ENCODE measurements around the gene GLB1L2.
A peak's percentile ranks its signal among the peaks of the same experiment; 100 is the strongest.

GLB1L2 gene

GRCh38 chr11:134406264-134407185 is 74.7 kb downstream of the GLB1L2 start:
- DNase-seq (ENCODE audit: low read depth), result no peak

- no peak for DNase-seq (ENCODE audit: low read depth)
These were observed 75.6 kb downstream of the GLB1L2 start for GRCh38 chr11:134407321-134407828.

- DNase-seq (ENCODE audit: low read depth), result no peak
These were observed 76.1 kb downstream of the GLB1L2 start for GRCh38 chr11:134407923-134408322.

GRCh38 chr11:134409552-134410429 is 78.0 kb downstream of the GLB1L2 start:
- DNase-seq (ENCODE audit: low read depth), result no peak

- DNase-seq (ENCODE audit: low read depth), result no peak
These were observed 79.0 kb downstream of the GLB1L2 start for GRCh38 chr11:134410766-134411165.

GRCh38 chr11:134412203-134413042 is 80.6 kb downstream of the GLB1L2 start, which contains the start of gene B3GAT1:
Gene B3GAT1, minus strand, starts transcription at chr11:134412242. Its CDS starts 24,583 bp downstream, at chr11:134387659.
- no peak for DNase-seq (ENCODE audit: low read depth)

- no peak for DNase-seq (ENCODE audit: low read depth)
These were observed 81.4 kb downstream of the GLB1L2 start for GRCh38 chr11:134413043-134413825.

GRCh38 chr11:134413826-134414731 is 82.3 kb downstream of the GLB1L2 start:
- DNase-seq (ENCODE audit: low read depth), result no peak

GRCh38 chr11:134414766-134415765 is 83.3 kb downstream of the GLB1L2 start:
- DNase-seq (ENCODE audit: low read depth), result no peak

- DNase-seq (ENCODE audit: low read depth), result no peak
These were observed 84.9 kb downstream of the GLB1L2 start for GRCh38 chr11:134416726-134417125.

GRCh38 chr11:134417871-134418840 is 86.4 kb downstream of the GLB1L2 start:
- DNase-seq (ENCODE audit: low read depth), result peak; percentile 34

GRCh38 chr11:134423106-134423505 is 91.3 kb downstream of the GLB1L2 start:
- no peak for DNase-seq (ENCODE audit: low read depth)

GRCh38 chr11:134425413-134425812 is 93.6 kb downstream of the GLB1L2 start:
- DNase-seq (ENCODE audit: low read depth), result no peak
